ENCODE measurements around the gene GEMIN7. TPM values are rescaled to one million over a fixed set of nuclear protein-coding genes. Genes with fewer than 3 reads are reported as not detected.

Gene GEMIN7
- total RNA-seq, 1 donor from 2014 or later = 7.3 TPM

DNA sequence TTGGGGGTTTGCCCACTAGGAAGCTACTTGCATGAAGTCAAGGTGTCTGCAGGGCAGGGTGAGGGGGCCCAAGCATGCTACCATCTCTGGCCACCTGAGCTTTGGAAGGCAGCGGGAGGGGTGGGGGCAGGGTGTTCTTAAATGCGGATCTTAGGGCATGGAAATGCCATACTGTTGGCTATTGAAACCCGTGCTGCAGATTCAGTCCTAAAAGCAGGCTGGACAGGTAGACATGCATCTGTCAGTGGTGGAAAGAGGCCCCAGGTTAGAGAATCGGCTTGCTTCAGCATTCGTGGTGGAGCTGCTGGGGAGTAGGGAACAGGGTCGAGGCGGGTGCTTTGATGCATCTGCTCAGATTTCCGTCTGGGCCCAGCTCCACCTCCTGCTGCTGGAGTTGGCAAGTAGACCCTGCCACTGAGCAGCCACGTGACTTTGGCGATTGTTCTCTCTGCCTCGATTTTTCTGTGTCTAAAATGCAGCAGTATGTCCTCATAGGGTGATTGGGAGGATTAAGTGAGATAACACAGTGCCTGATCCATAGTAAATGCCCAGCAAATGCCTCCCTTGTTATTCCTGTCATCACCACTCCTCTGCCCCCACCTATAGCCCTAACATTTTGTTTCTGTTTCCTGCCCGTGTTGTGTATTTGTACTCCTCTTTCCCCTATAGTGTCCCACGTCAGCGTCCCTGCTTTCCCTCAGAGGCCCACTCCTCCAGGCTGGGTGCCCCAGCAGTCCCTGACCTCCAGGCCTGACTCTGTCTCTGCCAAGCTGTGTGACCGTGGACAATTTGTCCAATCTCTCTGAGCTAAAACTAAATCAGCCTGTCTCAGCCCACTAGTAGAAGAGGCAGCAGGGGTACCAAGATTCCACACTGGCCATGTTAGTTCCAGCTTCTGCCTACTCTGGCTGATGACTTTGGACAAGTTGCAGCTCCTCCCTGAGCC, 19.7 kb downstream of the GEMIN7 start:
- H3K27ac Mint-ChIP-seq = peak overlapping the region; percentile 28
- H3K4me1 Mint-ChIP-seq = peaks cover 87% of the 10 kb centered on the region
- peaks cover 33% of the 10 kb centered on the region for H3K4me1 ChIP-seq
- H3K79me2 ChIP-seq (ENCODE audit: low read depth) = peaks cover 95% of the 10 kb centered on the region
- peaks cover 12% of the 10 kb centered on the region for H3K36me3 Mint-ChIP-seq
- no peaks in the 10 kb centered on the region for H3K36me3 ChIP-seq
- no peak overlapping the region for H3K9ac ChIP-seq
- peak overlapping the region; percentile 17 for H3K4me2 ChIP-seq
- H3K27ac ChIP-seq = no peak overlapping the region
- H3K4me3 ChIP-seq = no peak overlapping the region
- H3K4me3 Mint-ChIP-seq = peak overlapping the region; percentile 37
- no peaks in the 10 kb centered on the region for H3K9me3 ChIP-seq (ENCODE audit: low read depth)
- H3K27me3 Mint-ChIP-seq (ENCODE audit: insufficient read depth, low read depth) = peaks cover 7% of the 10 kb centered on the region
- no peak overlapping the region for H2AFZ ChIP-seq (replicated peaks)
- no peaks in the 10 kb centered on the region for H3K9me3 Mint-ChIP-seq
- H3F3A ChIP-seq (ENCODE audit: low read depth) = peaks cover 13% of the 10 kb centered on the region
- H4K20me1 ChIP-seq (ENCODE audit: low read depth) = peaks cover 100% of the 10 kb centered on the region
- no peak for DNase-seq (ENCODE audit: low spot score)
- TF ChIP-seq EZH2 (IDR thresholded peaks at IDR 0.05) = no peak
- no peak for TF ChIP-seq CTCF (IDR thresholded peaks at IDR 0.05)
- TF ChIP-seq EZH2phosphoT487 (IDR thresholded peaks at IDR 0.05) = no peak
- H3K27me3 ChIP-seq = no peaks in the 10 kb centered on the region

DNA sequence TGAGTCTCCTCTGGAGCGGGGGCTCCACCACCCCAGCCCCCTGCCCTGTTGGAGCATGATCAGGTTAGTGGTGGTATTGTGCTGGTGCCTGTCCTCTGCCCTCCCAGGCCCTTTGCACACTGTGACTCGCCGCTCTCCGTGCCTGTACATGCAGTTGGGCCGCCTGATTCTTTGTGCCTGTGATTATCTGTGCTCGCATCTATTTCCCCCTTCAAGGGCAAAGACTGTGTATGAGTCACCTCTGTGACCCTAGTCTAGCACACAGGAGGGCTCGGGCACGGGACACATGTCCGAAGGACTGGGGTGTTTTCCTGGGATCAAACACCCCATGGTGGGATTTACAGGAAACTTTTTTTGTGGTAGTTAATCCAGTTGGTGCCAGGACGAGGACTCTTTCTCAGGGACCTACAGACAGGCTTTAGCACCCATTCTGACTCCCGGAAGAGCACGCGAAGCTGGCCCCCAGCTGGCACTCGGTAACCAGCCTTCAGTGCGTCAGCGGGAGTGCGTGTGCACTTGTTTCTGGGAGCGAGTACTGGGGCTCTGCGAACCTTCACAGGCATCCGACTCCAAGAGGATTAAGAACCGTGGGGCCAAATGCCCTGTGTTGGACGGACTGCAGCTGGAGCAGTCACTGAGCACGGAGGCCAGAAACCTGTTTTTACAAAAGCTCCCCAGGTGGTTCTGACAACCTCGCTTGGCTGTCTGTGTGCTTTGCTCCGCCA, 20.6 kb downstream of the GEMIN7 start:
- Histone ChIP-seq H3K9ac (peak overlapping the region; percentile 19), H3K79me2 (ENCODE audit: low read depth) (peaks cover 95% of the 10 kb centered on the region), H3F3A (ENCODE audit: low read depth) (peaks cover 21% of the 10 kb centered on the region), H3K4me1 (peaks cover 32% of the 10 kb centered on the region), H3K4me3 (no peak overlapping the region), H3K27ac (no peak overlapping the region), H3K36me3 (no peaks in the 10 kb centered on the region), H4K20me1 (ENCODE audit: low read depth) (peaks cover 100% of the 10 kb centered on the region), H2AFZ (replicated peaks) (no peak overlapping the region), H3K27me3 (no peaks in the 10 kb centered on the region), H3K9me3 (ENCODE audit: low read depth) (no peaks in the 10 kb centered on the region), H3K4me2 (peak overlapping the region; percentile 17)
- peak; percentile 73 for DNase-seq (ENCODE audit: low spot score)
- TF ChIP-seq EZH2phosphoT487 (IDR thresholded peaks at IDR 0.05) = no peak
- no peak for TF ChIP-seq CTCF (IDR thresholded peaks at IDR 0.05)
- no peak for TF ChIP-seq EZH2 (IDR thresholded peaks at IDR 0.05)
- no peaks in the 10 kb centered on the region for H3K9me3 Mint-ChIP-seq
- peaks cover 8% of the 10 kb centered on the region for H3K36me3 Mint-ChIP-seq
- peaks cover 7% of the 10 kb centered on the region for H3K27me3 Mint-ChIP-seq (ENCODE audit: insufficient read depth, low read depth)
- peaks cover 87% of the 10 kb centered on the region for H3K4me1 Mint-ChIP-seq
- no peak overlapping the region for H3K27ac Mint-ChIP-seq
- H3K4me3 Mint-ChIP-seq = peak overlapping the region; percentile 68

DNA sequence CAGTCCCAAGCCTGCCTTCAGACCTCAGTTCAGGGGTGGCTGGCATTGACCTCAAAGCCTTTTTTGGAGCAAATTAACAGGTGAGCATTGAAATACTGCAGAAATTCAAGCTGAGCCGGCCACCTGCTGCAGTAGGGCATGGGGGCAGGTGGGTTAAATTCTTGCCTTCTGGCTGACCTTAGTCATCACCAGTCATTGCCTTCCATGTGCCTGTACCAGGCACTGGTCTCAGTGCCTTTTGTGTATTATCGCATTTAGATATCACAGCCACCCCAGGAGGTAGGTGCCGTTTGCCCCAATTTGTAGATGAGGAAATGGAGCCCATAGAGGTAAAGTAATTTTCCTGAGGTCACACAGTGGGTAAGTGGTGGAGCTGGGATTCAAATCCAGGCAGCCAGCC, 21.1 kb downstream of the GEMIN7 start:
- H3K9me3 ChIP-seq (ENCODE audit: low read depth) = no peaks in the 10 kb centered on the region
- Mint-ChIP-seq H3K4me1 (peaks cover 87% of the 10 kb centered on the region), H3K4me3 (peak overlapping the region; percentile 56), H3K9me3 (no peaks in the 10 kb centered on the region), H3K36me3 (peaks cover 8% of the 10 kb centered on the region), H3K27ac (peak overlapping the region; percentile 4), H3K27me3 (ENCODE audit: insufficient read depth, low read depth) (peaks cover 7% of the 10 kb centered on the region)
- H3K27me3 ChIP-seq = no peaks in the 10 kb centered on the region
- peaks cover 23% of the 10 kb centered on the region for H3F3A ChIP-seq (ENCODE audit: low read depth)
- H3K9ac ChIP-seq = peak overlapping the region; percentile 19
- H3K4me3 ChIP-seq = no peak overlapping the region
- peaks cover 36% of the 10 kb centered on the region for H3K4me1 ChIP-seq
- no peaks in the 10 kb centered on the region for H3K36me3 ChIP-seq
- no peak for DNase-seq (ENCODE audit: low spot score)
- no peak overlapping the region for H2AFZ ChIP-seq (replicated peaks)
- no peak for TF ChIP-seq EZH2 (IDR thresholded peaks at IDR 0.05)
- no peak for TF ChIP-seq CTCF (IDR thresholded peaks at IDR 0.05)
- TF ChIP-seq EZH2phosphoT487 (IDR thresholded peaks at IDR 0.05) = no peak
- peaks cover 95% of the 10 kb centered on the region for H3K79me2 ChIP-seq (ENCODE audit: low read depth)
- peak overlapping the region; percentile 17 for H3K4me2 ChIP-seq
- H3K27ac ChIP-seq = no peak overlapping the region
- H4K20me1 ChIP-seq (ENCODE audit: low read depth) = peaks cover 100% of the 10 kb centered on the region

All from neural progenitor cell (in vitro differentiated cells).